Activated naive CD8-positive, alpha-beta T cell treated with anti-CD3 and anti-CD28 coated beads, Interleukin-2, amount 10 ng/mL, durations not matched to agents 7 days and 5 days (primary cell): ENCODE results near the gene ACSM3. TPM values are rescaled to one million over a fixed set of nuclear protein-coding genes. Genes with fewer than 3 reads are reported as not detected.

Experiments used
- ATAC-seq: fragments of 150-1000 bp; cut with Tn5 transposase; one replicate; pipeline ENCODE4 v1.10.0; 2021; ENCODE audit warnings: low read depth, moderate library complexity
- POLR2A ChIA-PET: fragments of 350-600 bp; sonication (Branson Sonifier 250); formaldehyde crosslinking; loops from one replicate; lab custom pipeline; 2021; ENCODE audit warnings: antibody characterized with exemption; lab: Charles Lee
- DNase-seq: peaks from one replicate; pipeline ENCODE4 v3.0.0; 2021
- H3K27ac Mint-ChIP-seq: one replicate; pipeline ENCODE4 v1.8.0; 2022; ENCODE audit warnings: mild to moderate bottlenecking, mixed read lengths
- H3K27me3 Mint-ChIP-seq: one replicate; pipeline ENCODE4 v1.8.0; 2022; ENCODE audit warnings: mild to moderate bottlenecking, moderate library complexity, mixed read lengths
- H3K36me3 Mint-ChIP-seq: one replicate; pipeline ENCODE4 v1.8.0; 2021; ENCODE audit warnings: mild to moderate bottlenecking, mixed read lengths
- H3K4me1 Mint-ChIP-seq: one replicate; pipeline ENCODE4 v1.8.0; 2021; ENCODE audit warnings: mixed read lengths
- H3K4me3 Mint-ChIP-seq: one replicate; pipeline ENCODE4 v1.8.0; 2022; ENCODE audit warnings: mild to moderate bottlenecking, moderate library complexity, mixed read lengths
- H3K9me3 Mint-ChIP-seq: one replicate; pipeline ENCODE4 v1.8.0; 2021; ENCODE audit warnings: mixed read lengths
- total RNA-seq, 2 experiments: library from RNA; stranded (reverse); gene quantifications; one replicate each; pipeline ENCODE4 v1.2.3, GENCODE V29; 2021

The ACSM3 gene
- total RNA-seq, 2 experiments from 2014 or later: 9.0 to 9.7 TPM

- no peaks in the 10 kb centered on the region for H3K9me3 Mint-ChIP-seq
- H3K4me1 Mint-ChIP-seq: peaks cover 10% of the 10 kb centered on the region
- POLR2A ChIA-PET: no interaction called here
- ATAC-seq: no peak
- H3K27ac Mint-ChIP-seq: no peak overlapping the region
- peaks cover 37% of the 10 kb centered on the region for H3K36me3 Mint-ChIP-seq
- no peaks in the 10 kb centered on the region for H3K27me3 Mint-ChIP-seq
- H3K4me3 Mint-ChIP-seq: no peak overlapping the region
- no peak for DNase-seq
Measured at GRCh38 chr16:20826039-20826566, 62.3 kb downstream of the ACSM3 start.

GRCh38 chr16:20829536-20829935 lies 65.7 kb downstream of the ACSM3 start:
- Mint-ChIP-seq H3K36me3 (peaks cover 33% of the 10 kb centered on the region), H3K27ac (no peak overlapping the region), H3K9me3 (peaks cover 2% of the 10 kb centered on the region), H3K4me1 (no peaks in the 10 kb centered on the region), H3K27me3 (no peaks in the 10 kb centered on the region), H3K4me3 (no peak overlapping the region)
- no peak for DNase-seq
- POLR2A ChIA-PET: no interaction called here
- ATAC-seq: no peak

GRCh38 chr16:20830372-20830771 lies 66.6 kb downstream of the ACSM3 start:
- POLR2A ChIA-PET: no interaction called here
- Mint-ChIP-seq H3K4me1 (no peaks in the 10 kb centered on the region), H3K27me3 (no peaks in the 10 kb centered on the region), H3K36me3 (peaks cover 38% of the 10 kb centered on the region), H3K4me3 (no peak overlapping the region), H3K9me3 (peaks cover 2% of the 10 kb centered on the region), H3K27ac (no peak overlapping the region)
- ATAC-seq: no peak
- no peak for DNase-seq

- no peaks in the 10 kb centered on the region for H3K4me1 Mint-ChIP-seq
- no peak for ATAC-seq
- no peak overlapping the region for H3K4me3 Mint-ChIP-seq
- POLR2A ChIA-PET: interaction anchor here (0.8 kb wide), 1 partner anchor 26 kb away, joined by 3 read pairs; no protein-coding TSS in a partner anchor
- H3K36me3 Mint-ChIP-seq: peaks cover 56% of the 10 kb centered on the region
- H3K9me3 Mint-ChIP-seq: peaks cover 6% of the 10 kb centered on the region
- no peak for DNase-seq
- H3K27me3 Mint-ChIP-seq: no peaks in the 10 kb centered on the region
- no peak overlapping the region for H3K27ac Mint-ChIP-seq
Measured at GRCh38 chr16:20833086-20833485, 69.3 kb downstream of the ACSM3 start.

- Mint-ChIP-seq H3K4me3 (no peak overlapping the region), H3K27ac (no peak overlapping the region), H3K4me1 (peaks cover 3% of the 10 kb centered on the region), H3K9me3 (peaks cover 6% of the 10 kb centered on the region), H3K27me3 (no peaks in the 10 kb centered on the region), H3K36me3 (peaks cover 81% of the 10 kb centered on the region)
- DNase-seq (no peak), ATAC-seq (no peak)
- POLR2A ChIA-PET: no interaction called here
Measured at GRCh38 chr16:20838240-20838639, 74.4 kb downstream of the ACSM3 start.

GRCh38 chr16:20839504-20839903 lies 75.7 kb downstream of the ACSM3 start:
- no peak overlapping the region for H3K4me3 Mint-ChIP-seq
- no peaks in the 10 kb centered on the region for H3K27me3 Mint-ChIP-seq
- peaks cover 4% of the 10 kb centered on the region for H3K9me3 Mint-ChIP-seq
- H3K36me3 Mint-ChIP-seq: peaks cover 73% of the 10 kb centered on the region
- ATAC-seq: no peak
- no peak overlapping the region for H3K27ac Mint-ChIP-seq
- POLR2A ChIA-PET: no interaction called here
- peaks cover 13% of the 10 kb centered on the region for H3K4me1 Mint-ChIP-seq
- no peak for DNase-seq

GRCh38 chr16:20844054-20844453 lies 80.2 kb downstream of the ACSM3 start:
- H3K9me3 Mint-ChIP-seq: no peaks in the 10 kb centered on the region
- H3K27ac Mint-ChIP-seq: peak overlapping the region; percentile 57
- peak; percentile 38 for ATAC-seq
- peaks cover 43% of the 10 kb centered on the region for H3K4me1 Mint-ChIP-seq
- H3K4me3 Mint-ChIP-seq: peak overlapping the region; percentile 47
- POLR2A ChIA-PET: interaction anchor here (1.5 kb wide), 1 partner anchor 38 kb away, joined by 3 read pairs; the partner anchor contains the start of genes ERI2 and REXO5
- H3K27me3 Mint-ChIP-seq: no peaks in the 10 kb centered on the region
- H3K36me3 Mint-ChIP-seq: peaks cover 41% of the 10 kb centered on the region
- no peak for DNase-seq

- Mint-ChIP-seq H3K27me3 (no peaks in the 10 kb centered on the region), H3K27ac (peak overlapping the region; percentile 59), H3K36me3 (peaks cover 39% of the 10 kb centered on the region), H3K4me3 (peak overlapping the region; percentile 47), H3K9me3 (no peaks in the 10 kb centered on the region), H3K4me1 (peaks cover 41% of the 10 kb centered on the region)
- DNase-seq (no peak), ATAC-seq (peak; percentile 66)
- POLR2A ChIA-PET: interaction anchor here (0.6 to 1.5 kb wide), 2 partner anchors 16 to 38 kb away, joined by 3 to 4 read pairs; partner anchors contain the start of genes ERI2 and REXO5
Measured at GRCh38 chr16:20844588-20844987, 80.8 kb downstream of the ACSM3 start.

GRCh38 chr16:20846030-20846429 lies 82.2 kb downstream of the ACSM3 start:
- Mint-ChIP-seq H3K9me3 (no peaks in the 10 kb centered on the region), H3K27me3 (no peaks in the 10 kb centered on the region), H3K36me3 (peaks cover 39% of the 10 kb centered on the region), H3K4me3 (no peak overlapping the region), H3K4me1 (peaks cover 50% of the 10 kb centered on the region), H3K27ac (no peak overlapping the region)
- POLR2A ChIA-PET: interaction anchor here (0.6 kb wide), 1 partner anchor 8 kb away, joined by 3 read pairs; no protein-coding TSS in a partner anchor
- no peak for DNase-seq
- ATAC-seq: no peak

- Mint-ChIP-seq H3K27me3 (no peaks in the 10 kb centered on the region), H3K27ac (no peak overlapping the region), H3K9me3 (no peaks in the 10 kb centered on the region), H3K4me3 (no peak overlapping the region), H3K36me3 (peaks cover 36% of the 10 kb centered on the region), H3K4me1 (peaks cover 51% of the 10 kb centered on the region)
- no peak for DNase-seq
- no peak for ATAC-seq
- POLR2A ChIA-PET: interaction anchor here (0.7 to 1.1 kb wide), 2 partner anchors 51 to 355 kb away, joined by 4 to 6 read pairs; no protein-coding TSS in a partner anchor
Measured at GRCh38 chr16:20846551-20846950, 82.7 kb downstream of the ACSM3 start.

Other genes starting within 250 kb of the ACSM3 start
- gene ACSM2B, start 187.6 kb upstream of the ACSM3 start, total RNA-seq: not detected
- gene ACSM1, start 66.3 kb upstream of the ACSM3 start, total RNA-seq: under 1 TPM; 0.43 to 0.75 TPM
- gene THUMPD1, start 22.2 kb upstream of the ACSM3 start, total RNA-seq: 10 to 100 TPM; 53.0 to 53.6 TPM
- 10 to 100 TPM; 14.1 to 16.6 TPM for gene ERI2, start 42.5 kb downstream of the ACSM3 start, total RNA-seq
- 10 to 100 TPM; 12.4 to 13.7 TPM for gene REXO5, start 42.5 kb downstream of the ACSM3 start, total RNA-seq
- 10 to 100 TPM; 12.0 to 13.1 TPM for gene DCUN1D3, start 136.3 kb downstream of the ACSM3 start, total RNA-seq
- gene LYRM1, start 136.8 kb downstream of the ACSM3 start, total RNA-seq: 10 to 100 TPM; 24.9 to 26.9 TPM